Measurements from ENCODE around the gene KCND2.

Gene KCND2

DNA sequence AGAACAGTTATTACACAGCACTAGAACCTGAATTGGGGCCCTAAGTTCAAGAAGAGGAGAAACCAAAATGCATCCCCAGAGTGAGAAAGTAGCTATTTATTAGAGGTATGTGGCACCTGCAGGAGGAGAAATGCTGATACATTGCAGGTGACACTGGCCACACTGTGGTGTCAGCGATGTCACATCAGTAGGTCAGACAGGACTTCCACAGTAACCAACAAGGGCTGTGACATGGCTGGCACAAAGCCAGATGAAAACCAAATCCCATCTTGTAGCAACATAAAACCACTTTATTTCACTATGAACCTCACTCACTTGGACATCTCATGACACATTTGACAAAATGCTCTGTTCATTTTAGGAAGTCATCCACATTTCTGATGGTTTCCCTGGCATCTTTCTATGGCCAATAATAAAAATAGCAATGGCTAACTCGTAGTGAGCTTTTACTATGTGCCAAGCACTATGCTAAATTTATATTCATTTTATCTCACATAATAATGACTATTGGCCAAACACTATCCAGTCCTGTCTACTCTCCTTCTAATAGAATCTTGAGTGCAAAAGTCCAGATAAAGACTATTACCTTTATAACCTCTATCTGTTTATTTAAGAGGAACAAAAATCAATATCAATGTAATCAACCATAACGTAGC lies 430.7 kb downstream of the KCND2 start:
- no peak for DNase-seq (ENCODE audit: low read depth)

DNA sequence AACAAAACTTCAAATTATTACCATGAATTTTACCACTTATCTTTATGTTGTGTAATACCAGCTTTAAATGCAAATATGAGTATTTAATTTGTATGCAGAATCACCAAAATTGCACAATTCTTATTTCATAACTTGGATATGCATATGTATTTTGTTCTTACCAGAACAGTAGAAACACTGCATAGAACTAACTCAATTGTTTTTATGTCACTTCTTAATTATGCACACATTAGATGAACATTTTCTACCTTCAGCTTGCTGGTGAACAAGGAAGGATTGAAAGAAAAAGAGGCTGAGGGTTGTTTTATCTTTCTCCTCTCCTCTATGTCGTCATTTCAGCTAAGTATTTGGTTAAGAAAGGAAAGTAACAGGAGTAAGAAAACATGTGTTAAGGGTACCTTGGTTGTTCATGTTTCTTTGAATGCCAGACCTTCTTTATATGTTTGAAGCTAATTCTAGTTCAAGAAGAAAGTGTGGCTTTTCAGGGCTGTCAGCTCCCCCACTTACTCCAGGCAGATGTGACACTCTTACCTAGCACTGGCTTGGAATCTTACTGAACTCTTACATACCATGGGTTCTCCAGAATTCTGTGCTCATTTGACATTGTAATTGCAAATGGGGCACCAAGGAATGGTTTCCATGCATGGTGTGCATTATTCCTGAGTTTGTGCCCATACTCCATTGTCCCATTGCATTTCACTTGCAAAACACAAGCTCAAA lies 436.4 kb downstream of the KCND2 start:
- DNase-seq (ENCODE audit: low read depth): no peak

DNA sequence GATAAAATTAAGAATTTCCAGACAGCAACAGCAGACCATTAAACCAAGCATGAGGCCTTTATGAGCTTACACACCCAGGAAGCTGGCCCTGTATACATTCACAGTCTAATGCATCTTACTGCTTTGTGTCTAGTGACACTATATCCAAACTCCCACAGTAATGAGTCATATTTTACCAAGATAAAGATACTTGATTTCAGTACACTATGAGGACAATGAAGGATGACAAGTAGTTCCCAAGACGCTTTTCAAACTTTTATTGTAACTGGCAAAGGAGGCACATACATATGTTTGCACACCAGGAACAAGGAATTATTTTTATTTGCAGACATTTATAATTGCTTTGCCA lies 437.0 kb downstream of the KCND2 start:
- DNase-seq (ENCODE audit: low read depth): no peak

DNA sequence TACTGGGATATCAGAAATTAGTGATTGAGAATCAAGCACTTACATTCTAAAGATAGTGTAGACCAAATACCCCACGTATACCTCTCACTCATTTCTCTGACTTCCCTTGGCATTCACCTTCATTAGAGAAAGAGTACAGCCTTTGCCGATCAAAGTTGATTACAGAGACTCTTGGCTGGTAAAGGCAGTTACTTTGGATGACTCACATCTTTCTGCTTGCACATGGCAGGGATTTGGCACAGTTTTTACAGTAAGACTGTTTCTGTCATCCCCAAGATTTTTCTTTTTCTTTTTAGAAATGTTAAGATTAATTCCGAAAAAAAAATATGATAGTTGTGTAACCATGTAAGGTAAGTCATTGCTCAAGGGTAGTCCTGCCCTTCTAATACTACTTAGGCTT lies 442.0 kb downstream of the KCND2 start:
- no peak for DNase-seq (ENCODE audit: low read depth)

DNA sequence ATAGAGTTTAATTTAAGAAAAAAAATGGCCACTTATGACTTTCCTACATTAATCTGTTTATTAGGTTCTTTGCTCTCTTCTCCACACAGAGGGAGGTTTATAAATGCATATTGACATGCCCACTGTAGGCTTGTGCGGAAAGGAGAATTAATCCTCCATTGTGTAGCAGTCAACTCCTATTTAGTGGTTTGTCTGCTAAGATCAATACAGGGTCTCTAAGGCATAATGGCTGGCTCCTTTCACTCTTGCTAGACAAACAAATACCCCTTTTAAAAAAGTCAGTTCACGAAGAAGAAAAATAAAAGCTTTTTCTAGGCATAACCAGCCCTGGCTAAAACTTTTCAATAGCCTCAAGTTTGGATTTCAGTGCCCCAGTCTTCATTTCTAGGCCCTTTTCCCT lies 443.3 kb downstream of the KCND2 start:
- no peak for DNase-seq (ENCODE audit: low read depth)

DNA sequence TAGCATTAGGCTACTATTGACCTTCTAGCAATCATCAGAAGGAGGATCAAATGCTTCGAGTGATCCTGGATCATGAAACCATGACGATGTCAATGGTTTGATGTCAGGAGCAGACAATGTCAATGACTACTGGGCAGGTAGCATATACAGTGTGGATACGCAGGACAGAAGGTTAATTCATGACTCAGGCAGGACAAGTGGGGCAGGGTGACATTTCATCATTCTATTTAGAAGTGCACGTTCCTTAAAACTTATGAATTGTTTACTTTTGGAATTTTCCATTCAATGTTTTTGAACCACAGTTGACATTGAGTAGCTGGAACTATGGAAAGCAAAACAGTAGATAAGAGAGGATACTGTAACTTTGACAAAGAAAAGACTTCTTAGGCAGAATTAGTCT lies 444.2 kb downstream of the KCND2 start:
- no peak for DNase-seq (ENCODE audit: low read depth)

DNA sequence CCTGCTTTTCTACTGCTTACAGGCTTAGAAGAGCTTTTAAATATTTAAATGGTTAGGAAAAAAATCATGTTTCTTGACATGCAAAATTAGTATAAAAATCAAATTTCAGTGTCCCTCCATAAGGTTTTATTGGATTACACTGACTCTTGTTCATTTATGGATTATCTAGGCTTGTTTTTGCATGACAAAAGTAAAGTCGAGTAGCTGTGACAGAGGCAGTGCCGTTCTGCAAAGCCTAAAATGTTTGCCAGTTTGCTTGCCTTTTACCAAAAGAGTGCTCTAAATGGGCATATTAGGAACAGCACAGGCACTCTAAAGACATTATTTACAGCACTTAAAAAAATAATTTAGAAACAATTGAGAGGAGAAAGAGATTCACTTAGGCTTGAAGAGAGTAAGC lies 445.4 kb downstream of the KCND2 start:
- no peak for DNase-seq (ENCODE audit: low read depth)

DNA sequence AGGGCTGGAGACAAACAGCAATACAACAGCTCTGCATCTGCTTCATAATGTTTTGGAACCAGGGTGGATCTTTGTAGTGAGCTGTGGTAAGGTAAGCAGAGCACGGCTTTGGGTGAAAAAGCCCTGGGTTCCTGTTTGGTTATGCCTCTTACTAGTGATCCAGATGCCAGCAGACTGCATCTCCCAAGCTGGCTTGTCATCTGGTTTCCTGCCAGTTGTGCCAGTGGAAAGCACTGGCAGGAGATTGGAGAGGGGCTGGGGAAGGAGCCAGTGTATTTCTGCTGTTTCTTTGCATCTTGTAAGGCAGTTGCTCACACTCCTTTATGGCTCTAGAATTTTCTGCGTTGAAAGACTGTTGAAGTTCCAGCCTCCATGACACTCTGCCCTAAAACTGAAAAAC lies 447.3 kb downstream of the KCND2 start:
- no peak for DNase-seq (ENCODE audit: low read depth)

DNA sequence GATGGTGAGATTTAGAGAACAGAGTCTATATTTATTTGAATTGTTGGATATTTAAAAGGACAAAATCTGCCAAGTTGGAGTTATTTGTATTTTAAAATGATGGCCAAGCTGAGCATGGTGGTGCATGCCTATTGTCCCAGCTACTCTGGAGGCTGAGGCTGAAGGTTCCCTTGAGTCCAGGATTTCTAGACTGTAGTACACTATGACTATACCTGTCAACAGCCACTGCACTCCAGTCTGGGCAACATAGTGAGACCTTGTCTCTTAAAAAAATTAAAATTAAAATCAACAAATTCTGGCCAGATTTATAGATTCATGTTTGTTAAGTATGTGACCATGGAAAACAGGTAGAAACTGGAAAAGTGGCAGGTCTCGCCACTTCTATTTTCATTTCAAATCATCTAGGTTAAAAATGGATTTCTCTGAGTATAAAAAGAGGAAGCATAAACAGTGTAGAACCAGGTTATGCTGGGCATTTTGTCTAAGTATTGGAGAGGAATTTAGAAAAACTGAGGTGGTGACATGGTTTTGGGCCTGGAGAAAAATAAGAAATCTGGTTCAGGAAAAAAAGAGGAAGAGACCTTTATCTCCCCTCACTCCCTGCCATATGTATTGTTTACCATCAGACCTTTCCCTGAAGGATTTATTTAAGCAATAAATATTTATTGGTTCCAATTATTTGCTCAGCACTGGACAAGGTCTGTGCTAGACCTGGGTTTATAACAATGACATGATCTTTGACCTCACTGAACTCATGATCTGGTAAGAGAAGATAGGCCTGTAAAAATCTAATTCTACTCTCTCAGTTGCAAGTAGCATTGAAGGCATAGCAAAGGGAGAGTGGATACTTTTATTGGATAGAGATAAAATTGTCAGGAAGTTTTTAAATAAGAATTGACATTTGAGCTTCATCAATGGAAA lies 450.8 kb downstream of the KCND2 start:
- DNase-seq (ENCODE audit: low read depth): no peak

DNA sequence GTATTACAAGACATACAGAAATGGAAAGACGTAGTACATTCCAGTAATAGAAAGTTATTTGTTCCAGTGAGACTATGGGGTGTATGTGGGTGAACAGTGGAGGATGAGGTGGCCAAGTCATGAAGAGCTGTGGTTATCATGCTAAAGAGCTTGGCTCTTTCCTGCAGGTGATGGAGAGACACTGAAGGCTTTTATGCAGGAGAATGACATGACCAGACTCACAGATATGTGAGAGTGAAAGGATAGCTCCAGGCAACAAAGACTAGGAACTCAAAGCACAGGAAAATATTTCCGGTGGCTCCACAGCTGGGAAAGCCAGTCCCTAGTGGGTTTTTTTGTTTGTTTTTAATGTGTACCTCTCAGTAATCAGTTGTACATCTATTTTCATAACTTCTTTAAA lies 451.5 kb downstream of the KCND2 start:
- DNase-seq (ENCODE audit: low read depth): no peak

DNA sequence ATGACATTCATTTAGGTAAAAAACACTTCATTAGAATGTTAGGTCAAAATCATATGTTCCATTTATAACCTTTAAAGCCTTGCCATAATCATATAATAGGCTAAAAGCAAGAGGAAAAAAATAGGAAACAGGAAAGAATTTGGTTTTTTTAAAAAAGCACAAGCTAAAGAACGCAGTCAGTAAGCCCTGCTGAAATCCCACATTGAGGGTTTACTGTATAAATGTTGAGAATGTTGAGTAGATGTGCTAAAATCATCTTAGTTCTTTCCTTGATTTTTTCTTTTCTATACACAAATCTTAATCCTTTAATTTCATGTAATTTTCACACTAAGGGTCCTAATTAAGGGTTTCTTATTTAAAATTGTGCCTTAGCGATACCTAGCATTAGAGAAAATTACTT lies 452.0 kb downstream of the KCND2 start:
- no peak for DNase-seq (ENCODE audit: low read depth)

DNA sequence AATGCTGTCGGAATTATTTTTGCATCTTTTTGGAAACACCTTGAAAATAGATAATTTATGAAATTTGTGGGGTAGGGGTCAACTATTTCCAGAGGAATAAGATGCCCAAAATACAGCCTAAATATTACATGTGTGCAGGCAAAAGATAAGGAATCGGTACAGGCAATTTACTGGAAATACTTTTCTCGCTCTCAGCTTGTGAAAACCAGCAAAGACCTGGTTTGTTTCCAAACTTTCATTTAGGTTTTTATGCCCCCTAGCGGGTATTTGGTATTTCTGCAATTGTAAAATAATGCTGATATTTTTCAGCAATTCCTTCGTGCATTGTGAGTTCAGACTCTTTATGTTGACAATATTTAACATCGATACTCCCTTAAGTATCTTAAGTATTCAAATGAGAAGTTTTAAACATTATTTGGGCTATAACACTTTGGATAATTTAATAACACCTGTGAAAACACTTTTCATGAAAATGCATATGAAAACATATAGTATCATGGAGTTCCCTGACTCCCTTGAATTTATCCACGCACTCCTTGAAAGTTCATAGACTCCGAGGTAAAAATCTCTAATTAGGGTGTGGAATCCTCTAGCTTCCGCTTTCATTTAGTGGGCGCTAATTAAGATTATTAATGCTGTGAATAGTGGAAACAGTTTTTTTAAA lies 452.5 kb downstream of the KCND2 start:
- no peak for DNase-seq (ENCODE audit: low read depth)

DNA sequence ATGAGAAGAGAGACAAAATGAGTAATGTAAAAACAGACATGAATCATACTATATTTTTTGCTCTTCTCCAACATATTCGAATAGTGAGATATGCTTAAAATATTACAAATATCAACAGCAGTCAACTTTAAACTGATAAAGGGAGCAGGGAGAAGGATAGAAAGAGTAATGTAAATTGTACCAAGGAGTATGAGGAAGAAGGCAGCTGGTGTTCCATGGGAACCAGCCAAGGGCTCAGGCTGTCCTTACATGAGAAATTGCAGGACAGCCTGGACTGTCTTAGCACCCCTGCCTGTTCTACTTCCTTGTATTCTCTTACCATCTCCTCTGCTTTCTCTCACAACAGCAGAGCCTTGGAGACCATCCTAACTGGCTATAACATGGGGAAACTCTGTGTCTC lies 456.3 kb downstream of the KCND2 start:
- DNase-seq (ENCODE audit: low read depth): no peak

DNA sequence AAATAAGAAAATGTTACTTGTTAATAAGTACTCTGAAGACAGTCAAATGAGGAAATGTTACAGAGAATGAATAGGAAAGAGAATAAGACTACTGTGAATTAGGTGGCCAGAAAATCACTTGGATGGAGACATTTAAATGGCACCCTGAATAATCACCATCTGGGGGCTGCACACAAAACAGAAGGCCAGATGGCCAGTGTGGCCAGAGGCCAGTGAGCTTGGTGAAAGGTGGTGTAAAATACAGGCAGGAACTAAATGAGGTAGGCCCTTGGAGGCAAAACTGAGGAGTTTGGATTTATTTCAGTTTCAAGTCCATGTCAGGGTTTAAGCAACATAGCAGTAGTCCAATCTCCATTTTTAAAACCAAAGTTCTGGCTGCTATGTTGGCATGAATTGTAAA lies 458.3 kb downstream of the KCND2 start:
- no peak for DNase-seq (ENCODE audit: low read depth)

DNA sequence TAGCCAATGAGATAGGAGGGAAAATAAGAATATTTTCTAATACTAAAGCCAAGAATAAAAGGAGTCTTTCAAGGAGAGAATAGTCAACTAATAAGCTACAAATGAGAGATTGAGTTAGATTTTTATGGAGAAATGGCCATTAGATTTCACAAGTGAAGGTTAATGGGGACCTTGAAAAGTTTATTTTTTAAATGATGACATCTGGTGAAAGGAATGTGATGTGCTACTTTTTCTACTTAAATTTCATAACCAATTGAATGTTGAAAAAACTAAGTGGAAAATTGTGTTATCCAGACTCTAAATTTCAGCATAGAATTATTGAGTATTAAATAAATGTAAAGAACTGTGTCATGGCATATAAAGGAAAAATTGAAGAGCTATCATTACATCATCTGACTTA lies 459.3 kb downstream of the KCND2 start:
- no peak for DNase-seq (ENCODE audit: low read depth)

DNA sequence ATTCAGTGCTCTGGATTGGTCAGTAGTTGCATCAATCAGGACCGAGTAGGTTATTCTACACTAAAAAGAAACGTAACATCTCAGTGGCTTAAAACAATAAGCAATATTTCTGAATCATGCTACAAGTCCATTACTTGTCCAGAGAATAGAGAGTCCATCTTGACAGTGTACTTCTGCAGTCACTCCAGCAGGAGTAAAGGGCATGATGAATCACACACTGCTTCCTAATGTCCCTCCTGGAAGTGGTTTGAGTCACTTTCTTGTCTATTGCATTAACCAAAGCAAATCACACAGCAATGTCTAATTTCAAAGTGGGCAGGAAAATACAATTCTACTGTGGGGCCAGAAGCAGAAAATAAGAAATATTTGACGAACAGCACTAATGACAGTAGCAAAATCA lies 460.2 kb downstream of the KCND2 start:
- peak; percentile 77 for DNase-seq (ENCODE audit: low read depth)

DNA sequence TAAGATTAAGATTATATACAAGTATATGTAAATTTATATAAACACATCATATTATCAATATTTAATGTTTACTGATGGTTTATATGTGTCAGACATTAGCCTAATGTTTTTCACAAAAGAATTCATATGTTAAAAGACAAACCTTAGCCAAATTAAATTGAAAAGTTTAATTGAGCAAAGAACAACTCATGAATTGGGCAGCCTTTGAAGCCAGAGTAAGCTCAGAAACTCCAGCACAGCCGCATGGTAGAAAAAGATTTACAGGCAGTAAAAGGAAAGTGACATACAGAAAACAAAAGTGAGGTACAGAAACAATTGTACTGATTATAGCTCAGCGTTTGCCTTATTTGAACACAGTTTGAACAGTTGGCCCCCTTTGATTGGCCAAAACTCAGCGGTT lies 460.9 kb downstream of the KCND2 start:
- DNase-seq (ENCODE audit: low read depth): no peak

DNA sequence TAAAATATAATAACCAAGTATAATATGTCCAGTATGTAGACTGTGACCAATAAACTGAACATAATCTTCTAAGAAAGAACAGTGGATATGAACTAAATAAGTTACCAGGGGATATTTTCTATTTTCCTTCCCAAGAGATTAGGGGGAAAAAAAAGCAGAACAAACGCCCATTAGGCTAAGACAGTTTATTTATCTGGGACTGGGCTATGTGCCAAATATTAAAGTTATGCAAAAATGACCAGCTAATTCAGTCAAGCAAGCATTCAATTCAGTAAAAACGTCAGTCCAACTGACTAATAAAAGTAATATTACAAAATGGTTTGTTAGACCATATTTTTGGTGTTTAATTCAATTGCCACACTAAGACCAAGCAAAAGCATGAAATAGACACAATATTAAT lies 462.8 kb downstream of the KCND2 start:
- DNase-seq (ENCODE audit: low read depth): peak; percentile 51

DNA sequence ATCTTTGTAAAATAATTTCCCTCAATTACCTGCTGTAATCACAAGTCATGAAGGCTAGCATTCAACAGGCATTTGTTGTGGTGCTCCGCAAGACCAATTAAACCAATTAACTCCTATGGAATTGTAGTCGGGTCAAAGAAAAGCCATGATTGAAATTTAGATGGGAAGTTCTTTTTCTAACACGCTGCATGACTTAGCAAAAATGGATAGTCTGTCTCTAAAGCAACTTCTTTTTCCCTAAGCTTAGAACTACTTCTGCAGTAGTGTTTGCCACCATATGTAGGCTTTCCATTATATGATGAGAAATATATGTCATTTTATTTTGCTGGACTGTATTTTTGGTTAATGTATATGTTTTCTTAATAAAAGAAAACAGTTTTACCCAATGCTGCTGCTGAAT lies 465.8 kb downstream of the KCND2 start:
- DNase-seq (ENCODE audit: low read depth): no peak

DNA sequence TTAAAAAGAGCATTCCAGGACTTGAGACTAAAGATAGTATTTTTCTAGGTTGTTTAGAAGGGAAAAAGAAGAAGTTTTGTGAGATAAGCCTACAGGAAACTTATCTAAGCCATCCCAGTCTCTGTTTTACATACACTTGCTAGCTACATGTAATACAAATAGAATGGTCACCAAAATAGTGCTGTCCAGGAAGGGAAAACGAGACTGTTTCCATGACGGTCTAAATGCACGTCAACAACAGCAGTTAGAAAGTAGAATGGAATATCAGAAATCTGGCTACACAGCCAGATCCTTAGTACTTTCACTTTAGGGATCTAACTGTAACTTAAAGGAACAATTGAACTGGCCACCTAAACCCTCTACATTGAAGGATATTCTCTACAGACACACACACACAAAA lies 467.4 kb downstream of the KCND2 start:
- DNase-seq (ENCODE audit: low read depth): no peak

DNA sequence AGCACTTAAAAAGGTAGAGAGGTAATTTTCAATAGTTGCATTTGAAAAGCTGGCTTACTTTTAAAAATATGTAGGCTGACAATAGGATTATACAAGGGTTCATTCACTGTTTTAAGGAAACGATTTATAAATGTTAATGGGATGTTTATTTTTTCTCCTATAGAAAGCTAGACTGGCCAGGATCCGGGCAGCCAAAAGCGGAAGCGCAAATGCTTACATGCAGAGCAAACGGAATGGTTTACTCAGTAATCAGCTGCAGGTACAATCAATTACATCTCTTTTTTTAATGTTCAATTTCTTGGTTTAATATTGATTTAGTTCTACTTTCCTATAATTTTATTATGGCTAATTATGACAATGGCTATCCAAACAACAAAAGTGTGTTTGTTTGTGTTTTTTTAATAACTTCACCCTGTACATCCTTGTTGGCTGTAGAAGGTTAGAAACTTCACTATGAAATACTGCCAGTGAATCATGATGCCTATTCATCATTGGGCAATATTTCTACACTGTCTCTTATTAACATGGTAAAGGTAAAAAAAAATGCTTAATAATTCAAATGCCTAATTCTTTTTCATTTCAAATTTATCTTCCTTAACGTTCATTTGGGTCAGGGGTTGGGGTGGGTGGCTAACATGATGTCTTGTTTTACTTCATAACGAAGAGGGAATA lies 468.5 kb downstream of the KCND2 start:
- no peak for DNase-seq (ENCODE audit: low read depth)

DNA sequence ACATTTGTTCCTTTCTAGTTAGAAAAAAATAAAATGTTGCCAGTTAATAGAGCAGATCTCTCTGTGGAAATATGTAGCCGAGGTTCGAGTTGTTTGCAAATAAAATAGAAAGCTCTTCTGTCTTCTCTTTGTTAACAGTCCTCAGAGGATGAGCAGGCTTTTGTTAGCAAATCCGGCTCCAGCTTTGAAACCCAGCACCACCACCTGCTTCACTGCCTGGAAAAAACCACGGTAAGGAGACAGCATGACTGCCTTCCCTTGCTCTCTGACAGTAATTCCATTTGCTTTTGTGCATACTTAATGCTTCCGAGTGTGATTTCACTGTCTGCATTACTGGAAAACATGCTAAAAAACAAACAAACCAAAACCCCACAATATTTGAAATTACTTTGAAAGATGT lies 469.4 kb downstream of the KCND2 start:
- DNase-seq (ENCODE audit: low read depth): no peak
